GM18499 (cell line): ENCODE results near the gene SMC2.
A peak's percentile ranks its signal among the peaks of the same experiment; 100 is the strongest.

Experiments
- ATAC-seq: cut with Tn5 transposase; IDR thresholded peaks from one replicate; pipeline ENCODE4 v1.9.1; 2021; ENCODE audit warnings: moderate number of reproducible peaks; ENCODE audit not compliant: insufficient read depth, unreplicated experiment

Gene SMC2

GRCh38 chr9:104099630-104100029, 5.5 kb downstream of the SMC2 start:
- no peak for ATAC-seq

DNA sequence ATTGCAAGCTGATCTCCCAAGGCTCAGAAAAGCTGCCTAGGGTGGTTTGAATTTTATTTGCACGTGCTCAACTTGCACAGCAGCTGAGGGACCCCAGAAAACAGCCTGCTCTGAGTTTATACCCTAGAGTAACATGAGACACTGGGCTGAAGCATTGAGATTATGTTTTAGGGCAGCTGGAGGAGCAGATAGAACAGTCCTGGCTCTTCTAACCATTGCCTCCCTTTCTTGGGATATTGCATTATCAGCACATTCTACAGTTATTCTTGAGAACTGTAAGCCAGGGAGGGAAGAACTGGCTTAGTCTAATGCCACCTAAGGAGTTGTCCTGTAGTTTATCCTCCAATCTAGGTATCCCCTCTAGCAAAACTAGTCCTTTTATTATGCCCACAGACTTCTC, 10.3 kb downstream of the SMC2 start:
- ATAC-seq = no peak

DNA sequence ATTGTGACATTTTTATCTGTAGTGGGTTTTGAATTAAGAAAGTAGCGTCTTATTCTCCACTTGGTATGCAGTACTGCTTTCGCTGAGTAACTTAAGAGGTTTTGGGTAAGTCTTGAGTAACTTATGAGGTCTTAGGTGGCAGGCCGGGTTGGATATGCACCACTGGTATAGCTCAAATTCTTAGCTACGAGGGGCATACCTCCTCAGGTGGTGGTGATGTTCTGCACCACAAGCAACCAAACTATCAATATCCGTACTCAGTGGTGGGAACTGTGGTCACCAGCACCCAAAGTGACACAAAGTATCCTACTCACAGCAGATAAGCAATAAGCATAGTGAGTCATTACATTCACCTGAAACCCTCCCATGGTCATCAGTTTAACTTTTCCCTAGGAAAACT, 13.7 kb downstream of the SMC2 start:
- ATAC-seq = no peak

- ATAC-seq = no peak
These were observed 14.2 kb downstream of the SMC2 start for GRCh38 chr9:104108315-104108714.

DNA sequence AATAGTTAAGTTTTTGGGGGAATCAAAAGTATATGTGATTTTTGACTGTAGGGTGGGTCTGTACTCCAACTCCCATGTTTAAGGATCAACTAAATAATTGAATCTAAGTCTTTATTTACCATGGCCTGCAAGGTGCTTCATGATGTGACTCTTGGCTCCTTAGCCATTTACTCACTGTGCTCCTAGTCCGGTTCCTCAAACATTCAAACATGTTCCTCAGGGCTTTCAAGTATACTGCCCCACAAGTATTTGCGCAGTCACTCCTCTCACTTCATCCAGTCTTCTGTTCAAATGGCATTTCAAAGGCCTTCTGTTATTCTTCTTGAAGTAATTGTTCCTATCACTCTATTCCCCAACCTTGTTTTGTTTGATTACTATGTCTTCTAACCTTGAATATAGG, 16.4 kb downstream of the SMC2 start:
- ATAC-seq = no peak

- ATAC-seq = no peak
These were observed 24.8 kb downstream of the SMC2 start for GRCh38 chr9:104118916-104119315.

DNA sequence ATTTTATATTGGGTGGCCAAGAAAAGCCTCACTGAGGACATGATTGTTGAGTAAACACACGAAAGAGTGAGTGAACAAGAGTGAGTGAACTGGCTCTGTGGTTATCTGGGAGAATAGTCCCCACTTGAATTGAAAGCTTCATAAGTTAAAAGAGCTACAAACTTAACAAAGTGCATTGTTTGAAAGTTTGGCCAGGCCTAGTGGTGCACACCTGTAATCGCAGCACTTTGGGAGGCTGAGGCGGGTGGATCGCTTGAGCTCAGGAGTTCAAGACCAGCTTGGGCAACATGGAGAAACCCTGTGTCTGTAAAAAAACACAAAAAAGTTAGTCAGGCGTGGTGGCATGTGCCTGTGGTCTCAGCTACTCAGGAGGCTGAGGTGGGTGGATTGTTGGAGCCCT, 26.9 kb downstream of the SMC2 start:
- no peak for ATAC-seq

DNA sequence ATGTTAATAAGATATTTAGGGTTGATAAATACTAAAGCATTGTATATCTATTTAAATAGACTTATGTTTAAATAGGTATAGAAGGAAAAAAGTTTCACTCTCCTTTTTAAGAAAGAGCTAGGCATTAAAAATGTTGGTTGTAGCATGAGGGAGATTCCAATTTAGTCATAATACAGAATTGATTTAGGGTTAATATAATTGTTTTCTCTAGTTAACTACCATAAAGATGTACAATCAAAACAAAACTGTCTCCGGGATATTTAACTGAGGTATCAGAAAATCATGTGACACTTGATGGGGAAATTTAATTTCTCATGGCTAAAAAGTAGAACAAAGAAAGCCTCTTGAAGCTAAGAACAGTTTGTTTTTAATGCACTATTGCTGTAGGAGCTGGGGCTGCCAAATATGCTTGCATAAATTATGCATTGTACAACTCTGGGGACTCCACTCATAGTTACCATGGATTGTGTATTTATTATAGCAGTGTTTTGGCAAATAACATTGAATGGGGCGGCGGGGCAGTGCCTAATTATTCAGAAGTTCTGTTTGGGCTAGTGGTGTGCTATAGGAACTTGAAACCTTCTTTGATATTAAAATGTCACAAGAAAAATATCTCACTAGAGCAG, 44.2 kb downstream of the SMC2 start:
- ATAC-seq = no peak

DNA sequence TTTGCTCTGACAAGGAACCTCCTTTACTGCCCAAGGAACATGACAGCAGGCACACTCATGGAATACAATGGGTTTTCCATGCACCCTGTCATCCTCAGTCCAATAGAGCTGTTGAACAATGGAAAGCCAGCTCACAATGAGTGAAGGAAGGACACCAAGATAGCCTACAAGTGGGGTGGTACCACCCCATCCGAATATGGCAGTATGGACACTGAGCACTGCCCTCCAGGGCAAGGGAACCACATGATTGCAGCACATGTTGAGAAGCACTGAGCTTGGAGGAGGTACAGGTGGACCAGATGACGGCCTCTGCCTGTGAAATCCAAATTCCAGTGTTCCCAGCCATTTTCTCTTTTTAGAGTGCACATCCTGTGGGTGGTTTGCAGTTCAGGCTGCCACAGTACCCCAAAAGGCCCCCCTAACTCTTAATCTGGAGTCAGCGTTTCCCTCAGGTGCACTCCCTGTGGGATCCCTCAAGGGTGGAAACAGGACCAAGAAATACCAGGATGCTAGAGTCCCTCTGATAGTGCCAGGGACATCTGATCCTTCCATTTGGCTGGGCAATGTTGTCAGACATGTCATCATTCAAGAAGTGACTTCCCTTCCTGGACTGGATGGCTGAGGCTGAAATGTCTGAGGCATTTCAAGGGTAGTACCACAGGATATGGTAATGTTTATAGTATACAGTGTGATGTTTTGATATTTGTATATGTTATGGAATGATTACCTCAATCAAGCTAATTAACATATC, 48.9 kb downstream of the SMC2 start:
- no peak for ATAC-seq

- ATAC-seq = no peak
These were observed 49.4 kb downstream of the SMC2 start for GRCh38 chr9:104143550-104143910.

GRCh38 chr9:104144336-104144735, 50.2 kb downstream of the SMC2 start:
- no peak for ATAC-seq

DNA sequence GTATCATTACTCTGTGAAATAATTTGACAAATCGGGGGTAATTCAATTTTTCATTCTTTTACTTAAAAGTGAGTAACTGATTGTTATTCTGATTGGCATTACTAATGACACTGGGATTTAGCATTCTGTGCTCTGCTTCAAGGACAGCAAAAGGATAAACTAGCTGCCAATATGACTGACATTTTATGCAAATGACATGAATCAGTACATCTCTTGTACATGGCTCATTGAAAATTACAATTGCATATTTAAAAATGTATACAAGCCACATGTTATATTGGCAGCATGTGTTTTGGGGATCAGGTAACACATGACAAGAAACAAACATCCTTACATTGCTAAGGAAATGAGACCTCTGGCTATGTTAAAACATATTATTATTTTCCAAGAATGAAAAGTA, 79.0 kb downstream of the SMC2 start:
- no peak for ATAC-seq

- ATAC-seq = no peak
These were observed 83.0 kb downstream of the SMC2 start for GRCh38 chr9:104177003-104177611.

- peak; percentile 92 for ATAC-seq
These were observed 83.6 kb downstream of the SMC2 start for GRCh38 chr9:104177676-104178075.
